GM23338 (cell line): ENCODE data around the gene CFAP251. TPM values are rescaled to one million over a fixed set of nuclear protein-coding genes. Genes with fewer than 3 reads are reported as not detected.

Experiments
- ATAC-seq: fragments of 200-7000 bp; cut with Tn5 transposase; 3 replicates; pipeline ENCODE4 v1.9.1; 2020
- DNase-seq: peaks from one replicate; pipeline ENCODE4 v3.0.0-alpha.2; 2015; ENCODE audit warnings: low spot score
- H2AFZ ChIP-seq: fragments of 200-600 bp; sonication (generic); 2 replicates; pipeline ENCODE4 v1.8.0; 2016; ENCODE audit warnings: antibody characterized with exemption, mild to moderate bottlenecking, moderate library complexity
- H3F3A ChIP-seq: fragments of 200-600 bp; sonication (generic); replicated peaks from 2 replicates; pipeline ENCODE4 v1.8.0; 2017; ENCODE audit warnings: antibody characterized with exemption, mixed run types, low read depth
- H3K27ac ChIP-seq: fragments of 200-600 bp; sonication (generic); 2 replicates; pipeline ENCODE4 v1.6.1; 2016; ENCODE audit warnings: low read depth
- H3K27me3 ChIP-seq: fragments of 200-600 bp; sonication (generic); 2 replicates; pipeline ENCODE4 v1.8.0; 2016; ENCODE audit warnings: mild to moderate bottlenecking, mixed run types, moderate library complexity; ENCODE audit not compliant: insufficient read depth
- H3K36me3 ChIP-seq: fragments of 200-600 bp; sonication (generic); 2 replicates; pipeline ENCODE4 v1.8.0; 2016; ENCODE audit warnings: mild to moderate bottlenecking; ENCODE audit not compliant: insufficient read depth
- H3K4me1 ChIP-seq: fragments of 200-600 bp; sonication (generic); 2 replicates; pipeline ENCODE4 v1.8.0; 2016; ENCODE audit warnings: mild to moderate bottlenecking, moderate library complexity; ENCODE audit not compliant: insufficient read depth
- H3K4me2 ChIP-seq: fragments of 200-600 bp; sonication (generic); 2 replicates; pipeline ENCODE4 v1.7.1; 2017; ENCODE audit warnings: mixed run types
- H3K4me3 ChIP-seq: fragments of 200-600 bp; sonication (generic); 2 replicates; pipeline ENCODE4 v1.6.1; 2016; ENCODE audit warnings: mixed run types
- H3K79me2 ChIP-seq: fragments of 200-600 bp; sonication (generic); replicated peaks from 2 replicates; pipeline ENCODE4 v1.8.0; 2017; ENCODE audit warnings: mild to moderate bottlenecking; ENCODE audit not compliant: insufficient read depth
- H3K9me2 ChIP-seq: fragments of 200-600 bp; sonication (generic); 2 replicates; pipeline ENCODE4 v1.8.0; 2017; ENCODE audit not compliant: insufficient read depth
- H4K20me1 ChIP-seq: fragments of 200-600 bp; sonication (generic); replicated peaks from 2 replicates; pipeline ENCODE4 v1.8.0; 2017; ENCODE audit warnings: mild to moderate bottlenecking; ENCODE audit not compliant: insufficient read depth
- H3K27ac Mint-ChIP-seq: 2 replicates; pipeline ENCODE4 v1.8.0; 2020; ENCODE audit warnings: inconsistent platforms, mild to moderate bottlenecking, moderate library complexity, mixed read lengths
- H3K27me3 Mint-ChIP-seq: 3 replicates; pipeline ENCODE4 v1.8.0; 2022; ENCODE audit warnings: low read depth, mild to moderate bottlenecking, moderate library complexity, mixed read lengths, inconsistent platforms; ENCODE audit not compliant: insufficient read depth, poor library complexity
- H3K36me3 Mint-ChIP-seq: 3 replicates; pipeline ENCODE4 v1.8.0; 2021; ENCODE audit warnings: low read depth, mild to moderate bottlenecking, inconsistent platforms, moderate library complexity, mixed read lengths
- H3K4me1 Mint-ChIP-seq: 3 replicates; pipeline ENCODE4 v1.8.0; 2020; ENCODE audit warnings: mild to moderate bottlenecking, inconsistent platforms, mixed read lengths
- H3K4me3 Mint-ChIP-seq: 3 replicates; pipeline ENCODE4 v1.8.0; 2021; ENCODE audit warnings: moderate library complexity, mild to moderate bottlenecking, inconsistent platforms, mixed read lengths
- H3K9me3 Mint-ChIP-seq: 3 replicates; pipeline ENCODE4 v1.8.0; 2020; ENCODE audit warnings: moderate library complexity, mild to moderate bottlenecking, inconsistent platforms, mixed read lengths
- EZH2phosphoT487 ChIP-seq: fragments of 200-600 bp; sonication (generic); IDR thresholded peaks from one replicate; pipeline ENCODE4 v1.8.1; 2018; ENCODE audit warnings: antibody characterized with exemption; ENCODE audit not compliant: unreplicated experiment
- NANOG ChIP-seq: IDR thresholded peaks from 2 replicates; pipeline ENCODE4 v1.6.1; 2016; ENCODE audit warnings: antibody characterized with exemption, borderline replicate concordance
- POLR2AphosphoS5 ChIP-seq: IDR thresholded peaks from 2 replicates; pipeline ENCODE4 v1.6.1; 2016; ENCODE audit warnings: antibody characterized with exemption, low read depth
- STAT1 ChIP-seq: IDR thresholded peaks from one replicate; pipeline ENCODE4 v1.6.1; 2016; ENCODE audit warnings: antibody characterized with exemption; ENCODE audit not compliant: unreplicated experiment
- polyA plus RNA-seq: library from polyadenylated mRNA; unstranded; fragments of >200 nt; fragmentation: Nextera tagmentation; extraction: Ambion mirVana; gene quantifications from 2 replicates; pipeline ENCODE4 v1.2.1, GENCODE V29; 2016
- total RNA-seq: library from RNA; depleted of rRNA; stranded (reverse); fragments of >200 nt; shearing (Covaris generic); gene quantifications from 2 replicates; pipeline ENCODE4 v1.2.3, GENCODE V29; 2014
- TF ChIP-seq, protein P1 (sequence below): IDR thresholded peaks from one replicate; pipeline ENCODE4 v1.6.1; 2018; ENCODE audit warnings: antibody characterized with exemption; ENCODE audit not compliant: unreplicated experiment
- TF ChIP-seq, protein P2 (sequence below), 2 experiments: fragments of 200-600 bp in 1 of 2; sonication (generic) in 1 of 2; conservative IDR thresholded peaks; 2 replicates each; pipeline versions ENCODE4 v1.5.1 to v1.6.1; 2016 to 2017; ENCODE audit warnings: antibody characterized with exemption in 2 of 2, low read depth in 2 of 2, mild to moderate bottlenecking in 2 of 2, moderate library complexity in 1 of 2
- TF ChIP-seq, protein P3 (sequence below): fragments of 250-450 bp; sonication (Bioruptor Pico); IDR thresholded peaks from 2 replicates; pipeline ENCODE4 v1.5.0; 2020; ENCODE audit warnings: mild to moderate bottlenecking, moderate library complexity

Gene CFAP251
- total and polyA plus RNA-seq, 2 experiments from 2014 or later = 1.4 to 2.5 TPM

- Histone ChIP-seq H3K4me1 (peaks cover 14% of the 10 kb centered on the region), H3K9me2 (no peaks in the 10 kb centered on the region), H3K36me3 (no peaks in the 10 kb centered on the region; the same call in 1 of the 2 replicates), H4K20me1 (no peaks in the 10 kb centered on the region), H3K4me2 (no peak overlapping the region), H3K27ac (peak overlapping the region; percentile 56), H3K27me3 (no peaks in the 10 kb centered on the region), H2AFZ (peak overlapping the region; percentile 49), H3K4me3 (no peak overlapping the region), H3F3A (0 out of 2 replicates have a peak, but pooled peaks cover 4% of the 10 kb centered on the region), H3K79me2 (no peaks in the 10 kb centered on the region)
- DNase-seq (no peak), ATAC-seq (no peak)
- no peak for TF ChIP-seq EZH2phosphoT487
- TF ChIP-seq, protein P1, sequence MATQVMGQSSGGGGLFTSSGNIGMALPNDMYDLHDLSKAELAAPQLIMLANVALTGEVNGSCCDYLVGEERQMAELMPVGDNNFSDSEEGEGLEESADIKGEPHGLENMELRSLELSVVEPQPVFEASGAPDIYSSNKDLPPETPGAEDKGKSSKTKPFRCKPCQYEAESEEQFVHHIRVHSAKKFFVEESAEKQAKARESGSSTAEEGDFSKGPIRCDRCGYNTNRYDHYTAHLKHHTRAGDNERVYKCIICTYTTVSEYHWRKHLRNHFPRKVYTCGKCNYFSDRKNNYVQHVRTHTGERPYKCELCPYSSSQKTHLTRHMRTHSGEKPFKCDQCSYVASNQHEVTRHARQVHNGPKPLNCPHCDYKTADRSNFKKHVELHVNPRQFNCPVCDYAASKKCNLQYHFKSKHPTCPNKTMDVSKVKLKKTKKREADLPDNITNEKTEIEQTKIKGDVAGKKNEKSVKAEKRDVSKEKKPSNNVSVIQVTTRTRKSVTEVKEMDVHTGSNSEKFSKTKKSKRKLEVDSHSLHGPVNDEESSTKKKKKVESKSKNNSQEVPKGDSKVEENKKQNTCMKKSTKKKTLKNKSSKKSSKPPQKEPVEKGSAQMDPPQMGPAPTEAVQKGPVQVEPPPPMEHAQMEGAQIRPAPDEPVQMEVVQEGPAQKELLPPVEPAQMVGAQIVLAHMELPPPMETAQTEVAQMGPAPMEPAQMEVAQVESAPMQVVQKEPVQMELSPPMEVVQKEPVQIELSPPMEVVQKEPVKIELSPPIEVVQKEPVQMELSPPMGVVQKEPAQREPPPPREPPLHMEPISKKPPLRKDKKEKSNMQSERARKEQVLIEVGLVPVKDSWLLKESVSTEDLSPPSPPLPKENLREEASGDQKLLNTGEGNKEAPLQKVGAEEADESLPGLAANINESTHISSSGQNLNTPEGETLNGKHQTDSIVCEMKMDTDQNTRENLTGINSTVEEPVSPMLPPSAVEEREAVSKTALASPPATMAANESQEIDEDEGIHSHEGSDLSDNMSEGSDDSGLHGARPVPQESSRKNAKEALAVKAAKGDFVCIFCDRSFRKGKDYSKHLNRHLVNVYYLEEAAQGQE = no peak
- no peak overlapping the region for H3K4me3 Mint-ChIP-seq
- H3K9me3 Mint-ChIP-seq = no peaks in the 10 kb centered on the region; the same call in 2 of the 3 replicates
- peak overlapping the region; percentile 54 for H3K27ac Mint-ChIP-seq
- peaks cover 1% of the 10 kb centered on the region for H3K27me3 Mint-ChIP-seq
- H3K4me1 Mint-ChIP-seq = peaks cover 21% of the 10 kb centered on the region
- peaks cover 4% of the 10 kb centered on the region; the same call in 1 of the 3 replicates for H3K36me3 Mint-ChIP-seq
Observed at GRCh38 chr12:121934309-121934664, 15.9 kb downstream of the CFAP251 start.

DNA sequence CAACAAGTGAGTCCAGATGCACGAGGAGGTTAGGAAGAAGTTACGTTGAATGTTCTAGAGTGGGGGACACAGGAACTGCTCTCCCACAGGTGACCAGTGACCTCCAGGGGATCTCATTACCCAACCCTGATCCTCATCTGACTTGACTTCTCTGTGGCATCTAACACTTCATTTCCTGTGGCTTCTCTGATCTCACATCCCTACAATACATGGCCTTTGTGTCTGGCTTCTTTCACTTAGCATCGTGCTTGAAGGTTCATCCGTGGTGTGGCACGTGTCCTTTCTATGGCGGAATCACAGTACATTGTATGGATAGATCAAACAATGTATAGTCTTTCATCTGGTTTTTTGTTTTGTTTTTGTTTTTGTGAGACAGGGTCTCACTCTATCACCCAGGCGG lies 19.3 kb downstream of the CFAP251 start:
- H3K79me2 ChIP-seq = no peaks in the 10 kb centered on the region
- no peaks in the 10 kb centered on the region for H3K27me3 ChIP-seq
- Mint-ChIP-seq H3K9me3 (no peaks in the 10 kb centered on the region; the same call in 2 of the 3 replicates), H3K4me1 (peaks cover 19% of the 10 kb centered on the region), H3K36me3 (0 out of 3 replicates have a peak, but pooled peaks cover 4% of the 10 kb centered on the region), H3K27ac (no peak overlapping the region), H3K27me3 (no peaks in the 10 kb centered on the region), H3K4me3 (no peak overlapping the region)
- ATAC-seq (no peak), DNase-seq (no peak)
- H3F3A ChIP-seq = no peaks in the 10 kb centered on the region
- H3K4me1 ChIP-seq = peaks cover 9% of the 10 kb centered on the region
- H3K27ac ChIP-seq = no peak overlapping the region
- H4K20me1 ChIP-seq = no peaks in the 10 kb centered on the region
- no peaks in the 10 kb centered on the region for H3K9me2 ChIP-seq
- H3K4me2 ChIP-seq = no peak overlapping the region
- no peaks in the 10 kb centered on the region; the same call in 1 of the 2 replicates for H3K36me3 ChIP-seq
- no peak overlapping the region for H3K4me3 ChIP-seq
- no peak overlapping the region for H2AFZ ChIP-seq
- TF ChIP-seq NANOG = no peak
- TF ChIP-seq, protein P2, sequence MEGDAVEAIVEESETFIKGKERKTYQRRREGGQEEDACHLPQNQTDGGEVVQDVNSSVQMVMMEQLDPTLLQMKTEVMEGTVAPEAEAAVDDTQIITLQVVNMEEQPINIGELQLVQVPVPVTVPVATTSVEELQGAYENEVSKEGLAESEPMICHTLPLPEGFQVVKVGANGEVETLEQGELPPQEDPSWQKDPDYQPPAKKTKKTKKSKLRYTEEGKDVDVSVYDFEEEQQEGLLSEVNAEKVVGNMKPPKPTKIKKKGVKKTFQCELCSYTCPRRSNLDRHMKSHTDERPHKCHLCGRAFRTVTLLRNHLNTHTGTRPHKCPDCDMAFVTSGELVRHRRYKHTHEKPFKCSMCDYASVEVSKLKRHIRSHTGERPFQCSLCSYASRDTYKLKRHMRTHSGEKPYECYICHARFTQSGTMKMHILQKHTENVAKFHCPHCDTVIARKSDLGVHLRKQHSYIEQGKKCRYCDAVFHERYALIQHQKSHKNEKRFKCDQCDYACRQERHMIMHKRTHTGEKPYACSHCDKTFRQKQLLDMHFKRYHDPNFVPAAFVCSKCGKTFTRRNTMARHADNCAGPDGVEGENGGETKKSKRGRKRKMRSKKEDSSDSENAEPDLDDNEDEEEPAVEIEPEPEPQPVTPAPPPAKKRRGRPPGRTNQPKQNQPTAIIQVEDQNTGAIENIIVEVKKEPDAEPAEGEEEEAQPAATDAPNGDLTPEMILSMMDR (conservative IDR thresholded peaks at IDR 0.05; ENCODE audit: low read depth in 2 of 2) = no peak
- TF ChIP-seq, protein P3, sequence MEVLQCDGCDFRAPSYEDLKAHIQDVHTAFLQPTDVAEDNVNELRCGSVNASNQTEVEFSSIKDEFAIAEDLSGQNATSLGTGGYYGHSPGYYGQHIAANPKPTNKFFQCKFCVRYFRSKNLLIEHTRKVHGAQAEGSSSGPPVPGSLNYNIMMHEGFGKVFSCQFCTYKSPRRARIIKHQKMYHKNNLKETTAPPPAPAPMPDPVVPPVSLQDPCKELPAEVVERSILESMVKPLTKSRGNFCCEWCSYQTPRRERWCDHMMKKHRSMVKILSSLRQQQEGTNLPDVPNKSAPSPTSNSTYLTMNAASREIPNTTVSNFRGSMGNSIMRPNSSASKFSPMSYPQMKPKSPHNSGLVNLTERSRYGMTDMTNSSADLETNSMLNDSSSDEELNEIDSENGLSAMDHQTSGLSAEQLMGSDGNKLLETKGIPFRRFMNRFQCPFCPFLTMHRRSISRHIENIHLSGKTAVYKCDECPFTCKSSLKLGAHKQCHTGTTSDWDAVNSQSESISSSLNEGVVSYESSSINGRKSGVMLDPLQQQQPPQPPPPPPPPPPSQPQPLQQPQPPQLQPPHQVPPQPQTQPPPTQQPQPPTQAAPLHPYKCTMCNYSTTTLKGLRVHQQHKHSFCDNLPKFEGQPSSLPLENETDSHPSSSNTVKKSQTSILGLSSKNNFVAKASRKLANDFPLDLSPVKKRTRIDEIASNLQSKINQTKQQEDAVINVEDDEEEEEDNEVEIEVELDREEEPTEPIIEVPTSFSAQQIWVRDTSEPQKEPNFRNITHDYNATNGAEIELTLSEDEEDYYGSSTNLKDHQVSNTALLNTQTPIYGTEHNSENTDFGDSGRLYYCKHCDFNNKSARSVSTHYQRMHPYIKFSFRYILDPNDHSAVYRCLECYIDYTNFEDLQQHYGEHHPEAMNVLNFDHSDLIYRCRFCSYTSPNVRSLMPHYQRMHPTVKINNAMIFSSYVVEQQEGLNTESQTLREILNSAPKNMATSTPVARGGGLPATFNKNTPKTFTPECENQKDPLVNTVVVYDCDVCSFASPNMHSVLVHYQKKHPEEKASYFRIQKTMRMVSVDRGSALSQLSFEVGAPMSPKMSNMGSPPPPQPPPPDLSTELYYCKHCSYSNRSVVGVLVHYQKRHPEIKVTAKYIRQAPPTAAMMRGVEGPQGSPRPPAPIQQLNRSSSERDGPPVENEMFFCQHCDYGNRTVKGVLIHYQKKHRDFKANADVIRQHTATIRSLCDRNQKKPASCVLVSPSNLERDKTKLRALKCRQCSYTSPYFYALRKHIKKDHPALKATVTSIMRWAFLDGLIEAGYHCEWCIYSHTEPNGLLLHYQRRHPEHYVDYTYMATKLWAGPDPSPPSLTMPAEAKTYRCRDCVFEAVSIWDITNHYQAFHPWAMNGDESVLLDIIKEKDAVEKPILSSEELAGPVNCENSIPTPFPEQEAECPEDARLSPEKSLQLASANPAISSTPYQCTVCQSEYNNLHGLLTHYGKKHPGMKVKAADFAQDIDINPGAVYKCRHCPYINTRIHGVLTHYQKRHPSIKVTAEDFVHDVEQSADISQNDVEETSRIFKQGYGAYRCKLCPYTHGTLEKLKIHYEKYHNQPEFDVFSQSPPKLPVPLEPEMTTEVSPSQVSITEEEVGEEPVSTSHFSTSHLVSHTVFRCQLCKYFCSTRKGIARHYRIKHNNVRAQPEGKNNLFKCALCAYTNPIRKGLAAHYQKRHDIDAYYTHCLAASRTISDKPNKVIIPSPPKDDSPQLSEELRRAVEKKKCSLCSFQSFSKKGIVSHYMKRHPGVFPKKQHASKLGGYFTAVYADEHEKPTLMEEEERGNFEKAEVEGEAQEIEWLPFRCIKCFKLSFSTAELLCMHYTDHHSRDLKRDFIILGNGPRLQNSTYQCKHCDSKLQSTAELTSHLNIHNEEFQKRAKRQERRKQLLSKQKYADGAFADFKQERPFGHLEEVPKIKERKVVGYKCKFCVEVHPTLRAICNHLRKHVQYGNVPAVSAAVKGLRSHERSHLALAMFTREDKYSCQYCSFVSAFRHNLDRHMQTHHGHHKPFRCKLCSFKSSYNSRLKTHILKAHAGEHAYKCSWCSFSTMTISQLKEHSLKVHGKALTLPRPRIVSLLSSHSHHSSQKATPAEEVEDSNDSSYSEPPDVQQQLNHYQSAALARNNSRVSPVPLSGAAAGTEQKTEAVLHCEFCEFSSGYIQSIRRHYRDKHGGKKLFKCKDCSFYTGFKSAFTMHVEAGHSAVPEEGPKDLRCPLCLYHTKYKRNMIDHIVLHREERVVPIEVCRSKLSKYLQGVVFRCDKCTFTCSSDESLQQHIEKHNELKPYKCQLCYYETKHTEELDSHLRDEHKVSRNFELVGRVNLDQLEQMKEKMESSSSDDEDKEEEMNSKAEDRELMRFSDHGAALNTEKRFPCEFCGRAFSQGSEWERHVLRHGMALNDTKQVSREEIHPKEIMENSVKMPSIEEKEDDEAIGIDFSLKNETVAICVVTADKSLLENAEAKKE = no peak
- TF ChIP-seq STAT1 = no peak
- TF ChIP-seq POLR2AphosphoS5 = no peak
- no peak for TF ChIP-seq EZH2phosphoT487
